HCT116 (cell line): ENCODE results near the gene ZACN. TPM values are rescaled to one million over a fixed set of nuclear protein-coding genes. Genes with fewer than 3 reads are reported as not detected.

Source experiments
- ATAC-seq: fragments of 200-7000 bp; cut with Tn5 transposase; 2 replicates; pipeline ENCODE4 v1.9.1; 2020; ENCODE audit warnings: mild to moderate bottlenecking, moderate library complexity
- BruUV-seq: library from RNA; stranded (reverse); fragments of 400-500 nt; replicated peaks from 2 replicates; lab custom pipeline; 2021; lab: Mats Ljungman, UMichigan
- CTCF ChIA-PET: fragments of 300-600 bp; sonication (Branson Sonifier 250); formaldehyde crosslinking; loops from one replicate; lab custom pipeline; 2021; ENCODE audit warnings: antibody characterized with exemption; lab: Charles Lee
- POLR2A ChIA-PET: fragments of 300-600, 350-600 bp; sonication (Branson Sonifier 250); formaldehyde crosslinking; loops from one replicate; lab custom pipeline; 2021; ENCODE audit warnings: antibody characterized with exemption; lab: Charles Lee
- RAD21 ChIA-PET, 2 experiments: fragments of 300-600 bp; sonication (Branson Sonifier 250); formaldehyde crosslinking; loops; one replicate each; lab custom pipeline; 2023; ENCODE audit warnings: low total read pairs in 2 of 2; ENCODE audit not compliant: uncharacterized antibody in 2 of 2, unreplicated experiment in 2 of 2, low non-redundant PET in 1 of 2; lab: Charles Lee
- DNase-seq: peaks from one replicate; pipeline ENCODE4 v3.0.0-alpha.2; 2010; ENCODE audit warnings: low read depth, low spot score
- H2AFZ ChIP-seq: fragments of 200-600 bp; shearing (Covaris generic), sonication (generic); 2 replicates; pipeline ENCODE4 v1.6.1; 2017; ENCODE audit warnings: low read depth, mixed run types, mixed read lengths, antibody characterized with exemption, low read length; ENCODE audit not compliant: poor library complexity, severe bottlenecking
- H3K27ac ChIP-seq: 2 replicates; pipeline ENCODE4 v1.5.1; 2012; ENCODE audit warnings: low read depth, low read length
- H3K27me3 ChIP-seq: fragments of 200-600 bp; sonication (generic); 2 replicates; pipeline ENCODE4 v1.6.1; 2016; ENCODE audit warnings: mixed run types, low read length, mixed read lengths; ENCODE audit not compliant: insufficient read depth
- H3K36me3 ChIP-seq, 2 experiments: fragments of 200-500 bp in 1 of 2; fragments of 200-600 bp in 1 of 2; sonication (Bioruptor generic) in 1 of 2; sonication (generic) in 1 of 2; 2 replicates each; pipeline versions ENCODE4 v1.5.1 to v1.6.1; 2014 to 2016; ENCODE audit warnings: low read length in 2 of 2, inconsistent platforms in 1 of 2, mixed read lengths in 1 of 2, mixed run types in 1 of 2; ENCODE audit not compliant: insufficient read depth in 2 of 2, control insufficient read depth in 1 of 2
- H3K4me1 ChIP-seq, 2 experiments: fragments of 200-600 bp in 1 of 2; sonication (generic) in 1 of 2; 2 replicates each; pipeline versions ENCODE4 v1.5.1 to v1.6.1; 2012 to 2017; ENCODE audit warnings: low read length in 2 of 2, inconsistent platforms in 1 of 2, mild to moderate bottlenecking in 1 of 2, mixed read lengths in 1 of 2, mixed run types in 1 of 2, moderate library complexity in 1 of 2; ENCODE audit not compliant: insufficient read depth in 2 of 2, control insufficient read depth in 1 of 2
- H3K4me2 ChIP-seq: fragments of 200-600 bp; sonication (generic); 2 replicates; pipeline ENCODE4 v1.6.1; 2017; ENCODE audit warnings: mixed run types, low read length, mixed read lengths
- H3K4me3 ChIP-seq, 2 experiments: fragments of 200-600 bp in 1 of 2; sonication (generic) in 1 of 2; replicated peaks in 1 of 2; 2 replicates each; pipeline ENCODE4 v1.5.1; 2011 to 2016; ENCODE audit warnings: low read length in 2 of 2, control low read depth in 1 of 2, low read depth in 1 of 2, mild to moderate bottlenecking in 1 of 2, mixed read lengths in 1 of 2, mixed run types in 1 of 2
- H3K79me2 ChIP-seq: fragments of 200-600 bp; sonication (generic); 2 replicates; pipeline ENCODE4 v1.6.1; 2017; ENCODE audit warnings: mild to moderate bottlenecking, mixed run types, low read length, moderate library complexity, mixed read lengths; ENCODE audit not compliant: insufficient read depth
- H3K9ac ChIP-seq: fragments of 200-600 bp; sonication (generic); 2 replicates; pipeline ENCODE4 v1.6.1; 2016; ENCODE audit warnings: low read length, mixed read lengths
- H3K9me2 ChIP-seq: fragments of 200-600 bp; sonication (generic), shearing (Covaris generic); 2 replicates; pipeline ENCODE4 v1.6.1; 2017; ENCODE audit warnings: mixed run types, mild to moderate bottlenecking, moderate library complexity; ENCODE audit not compliant: insufficient read depth
- H3K9me3 ChIP-seq, 2 experiments: fragments of 200-500 bp in 1 of 2; fragments of 200-600 bp in 1 of 2; sonication (Bioruptor generic) in 1 of 2; sonication (generic) in 1 of 2; 2 replicates each; pipeline ENCODE4 v1.6.1; 2014 to 2017; ENCODE audit warnings: low read length in 2 of 2, mixed read lengths in 2 of 2, inconsistent platforms in 1 of 2, low read depth in 1 of 2, mild to moderate bottlenecking in 1 of 2, mixed run types in 1 of 2, moderate library complexity in 1 of 2; ENCODE audit not compliant: control insufficient read depth in 1 of 2, insufficient read depth in 1 of 2
- H4K20me1 ChIP-seq: fragments of 200-600 bp; sonication (generic), shearing (Covaris generic); 2 replicates; pipeline ENCODE4 v1.6.1; 2017; ENCODE audit warnings: mixed run types, mild to moderate bottlenecking, moderate library complexity; ENCODE audit not compliant: insufficient read depth
- EZH2 ChIP-seq: fragments of 200-600 bp; sonication (generic); IDR thresholded peaks from 2 replicates; pipeline ENCODE4 v1.6.1; 2017; ENCODE audit warnings: antibody characterized with exemption, mixed run types
- FOSL1 ChIP-seq: IDR thresholded peaks from 2 replicates; pipeline ENCODE4 v1.6.1; 2012; ENCODE audit warnings: low read depth
- JUND ChIP-seq: IDR thresholded peaks from 2 replicates; pipeline ENCODE4 v1.6.1; 2012
- POLR2AphosphoS5 ChIP-seq: IDR thresholded peaks from 2 replicates; pipeline ENCODE4 v1.6.1; 2011; ENCODE audit warnings: mild to moderate bottlenecking, low read depth, low read length, moderate library complexity
- SP1 ChIP-seq: IDR thresholded peaks from 2 replicates; pipeline ENCODE4 v1.6.1; 2012; ENCODE audit warnings: low read depth
- intact Hi-C: fragments of 100-400 bp; cut with micrococcal nuclease; formaldehyde crosslinking; loops from 2 replicates; pipeline ENCODE4 v1.10.0; 2022
- total RNA-seq: library from RNA; stranded (reverse); gene quantifications from one replicate; pipeline ENCODE4 v1.2.1, GENCODE V29; 2021; ENCODE audit not compliant: unreplicated experiment
- TF ChIP-seq, protein P1 (sequence below): IDR thresholded peaks from 2 replicates; pipeline ENCODE4 v1.6.1; 2012; ENCODE audit warnings: low read depth
- TF ChIP-seq, protein P2 (sequence below), 3 experiments: fragments of 200-600 bp in 1 of 3; sonication (generic) in 1 of 3; IDR thresholded peaks in 2 of 3; conservative IDR thresholded peaks in 1 of 3; 2 replicates each; pipeline ENCODE4 v1.5.1; 2012 to 2017; ENCODE audit warnings: low read depth in 2 of 3, low read length in 2 of 3, antibody characterized with exemption in 1 of 3, borderline replicate concordance in 1 of 3, control low read depth in 1 of 3, mild to moderate bottlenecking in 1 of 3, mixed read lengths in 1 of 3, mixed run types in 1 of 3, moderate library complexity in 1 of 3; ENCODE audit not compliant: insufficient read depth in 1 of 3

Gene ZACN
- total RNA-seq, 1 experiment from 2014 or later, result not detected

DNA sequence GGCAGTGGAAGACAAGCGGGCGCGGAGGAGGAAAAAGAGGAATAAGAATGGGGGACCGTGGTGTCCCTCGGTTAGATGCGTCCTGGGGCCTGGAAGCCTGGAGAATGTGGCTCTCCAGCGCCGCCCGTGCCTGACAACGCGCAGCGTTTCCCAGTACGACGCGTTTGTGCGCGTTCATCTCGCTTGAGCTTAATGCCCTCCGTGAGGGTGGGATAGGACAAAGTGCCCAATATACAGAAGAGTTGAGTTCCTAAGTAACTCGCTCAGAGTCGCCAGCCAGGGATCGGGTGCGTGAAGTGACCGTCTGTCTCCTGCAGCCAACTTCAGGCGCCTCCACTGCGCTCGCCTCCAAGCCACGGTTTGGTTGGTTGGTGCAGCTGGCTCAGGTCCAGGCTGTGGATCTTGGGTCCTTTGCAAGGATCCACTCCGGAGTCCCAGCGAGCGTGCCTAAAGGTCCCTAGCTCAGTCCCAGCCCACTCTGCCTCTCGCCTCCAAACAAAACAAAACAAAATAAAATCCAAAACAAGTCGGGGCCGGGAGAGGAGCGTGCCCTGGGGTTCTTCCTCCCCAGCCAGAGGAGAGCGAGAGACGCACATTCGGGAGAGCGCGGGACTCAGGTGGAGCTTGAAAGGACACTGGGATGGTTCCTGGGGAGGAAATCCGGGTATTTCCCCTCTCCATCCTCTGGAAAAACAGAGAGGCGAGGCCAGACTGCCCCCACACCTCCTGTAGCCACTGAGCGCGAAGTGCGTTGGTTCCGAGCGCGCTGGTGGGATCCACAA lies 3.4 kb upstream of the ZACN start:
- H3K4me2 ChIP-seq, result no peak overlapping the region
- no peak for ATAC-seq
- peaks cover 8% of the 10 kb centered on the region; the same call in 1 of the 2 replicates for H3K27me3 ChIP-seq
- intact Hi-C loops, result no loop called here
- ChIA-PET CTCF (no interaction called here), RAD21 (no interaction called here), POLR2A (no interaction called here)
- H3K4me3 ChIP-seq, result no peak overlapping the region
- no peak overlapping the region for H3K9ac ChIP-seq
- TF ChIP-seq FOSL1 (no peak), POLR2AphosphoS5 (no peak), SP1 (no peak), JUND (no peak), EZH2 (no peak)
- TF ChIP-seq, protein P1, sequence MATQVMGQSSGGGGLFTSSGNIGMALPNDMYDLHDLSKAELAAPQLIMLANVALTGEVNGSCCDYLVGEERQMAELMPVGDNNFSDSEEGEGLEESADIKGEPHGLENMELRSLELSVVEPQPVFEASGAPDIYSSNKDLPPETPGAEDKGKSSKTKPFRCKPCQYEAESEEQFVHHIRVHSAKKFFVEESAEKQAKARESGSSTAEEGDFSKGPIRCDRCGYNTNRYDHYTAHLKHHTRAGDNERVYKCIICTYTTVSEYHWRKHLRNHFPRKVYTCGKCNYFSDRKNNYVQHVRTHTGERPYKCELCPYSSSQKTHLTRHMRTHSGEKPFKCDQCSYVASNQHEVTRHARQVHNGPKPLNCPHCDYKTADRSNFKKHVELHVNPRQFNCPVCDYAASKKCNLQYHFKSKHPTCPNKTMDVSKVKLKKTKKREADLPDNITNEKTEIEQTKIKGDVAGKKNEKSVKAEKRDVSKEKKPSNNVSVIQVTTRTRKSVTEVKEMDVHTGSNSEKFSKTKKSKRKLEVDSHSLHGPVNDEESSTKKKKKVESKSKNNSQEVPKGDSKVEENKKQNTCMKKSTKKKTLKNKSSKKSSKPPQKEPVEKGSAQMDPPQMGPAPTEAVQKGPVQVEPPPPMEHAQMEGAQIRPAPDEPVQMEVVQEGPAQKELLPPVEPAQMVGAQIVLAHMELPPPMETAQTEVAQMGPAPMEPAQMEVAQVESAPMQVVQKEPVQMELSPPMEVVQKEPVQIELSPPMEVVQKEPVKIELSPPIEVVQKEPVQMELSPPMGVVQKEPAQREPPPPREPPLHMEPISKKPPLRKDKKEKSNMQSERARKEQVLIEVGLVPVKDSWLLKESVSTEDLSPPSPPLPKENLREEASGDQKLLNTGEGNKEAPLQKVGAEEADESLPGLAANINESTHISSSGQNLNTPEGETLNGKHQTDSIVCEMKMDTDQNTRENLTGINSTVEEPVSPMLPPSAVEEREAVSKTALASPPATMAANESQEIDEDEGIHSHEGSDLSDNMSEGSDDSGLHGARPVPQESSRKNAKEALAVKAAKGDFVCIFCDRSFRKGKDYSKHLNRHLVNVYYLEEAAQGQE, result no peak
- TF ChIP-seq, protein P2, sequence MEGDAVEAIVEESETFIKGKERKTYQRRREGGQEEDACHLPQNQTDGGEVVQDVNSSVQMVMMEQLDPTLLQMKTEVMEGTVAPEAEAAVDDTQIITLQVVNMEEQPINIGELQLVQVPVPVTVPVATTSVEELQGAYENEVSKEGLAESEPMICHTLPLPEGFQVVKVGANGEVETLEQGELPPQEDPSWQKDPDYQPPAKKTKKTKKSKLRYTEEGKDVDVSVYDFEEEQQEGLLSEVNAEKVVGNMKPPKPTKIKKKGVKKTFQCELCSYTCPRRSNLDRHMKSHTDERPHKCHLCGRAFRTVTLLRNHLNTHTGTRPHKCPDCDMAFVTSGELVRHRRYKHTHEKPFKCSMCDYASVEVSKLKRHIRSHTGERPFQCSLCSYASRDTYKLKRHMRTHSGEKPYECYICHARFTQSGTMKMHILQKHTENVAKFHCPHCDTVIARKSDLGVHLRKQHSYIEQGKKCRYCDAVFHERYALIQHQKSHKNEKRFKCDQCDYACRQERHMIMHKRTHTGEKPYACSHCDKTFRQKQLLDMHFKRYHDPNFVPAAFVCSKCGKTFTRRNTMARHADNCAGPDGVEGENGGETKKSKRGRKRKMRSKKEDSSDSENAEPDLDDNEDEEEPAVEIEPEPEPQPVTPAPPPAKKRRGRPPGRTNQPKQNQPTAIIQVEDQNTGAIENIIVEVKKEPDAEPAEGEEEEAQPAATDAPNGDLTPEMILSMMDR (IDR thresholded peaks at IDR 0.05 in 2 of 3, conservative IDR thresholded peaks at IDR 0.05 in 1 of 3; ENCODE audit: borderline replicate concordance in 1 of 3, insufficient read depth in 1 of 3, low read depth in 2 of 3, low read length in 2 of 3), result no peak
- no peaks in the 10 kb centered on the region for H3K36me3 ChIP-seq
- H3K9me2 ChIP-seq, result no peaks in the 10 kb centered on the region
- H4K20me1 ChIP-seq, result no peaks in the 10 kb centered on the region; the same call in 1 of the 2 replicates
- DNase-seq, result no peak
- H3K27ac ChIP-seq, result no peak overlapping the region
- no TSS peak for BruUV-seq
- no peaks in the 10 kb centered on the region for H3K9me3 ChIP-seq
- no peak overlapping the region for H2AFZ ChIP-seq
- peaks cover 23% of the 10 kb centered on the region for H3K79me2 ChIP-seq
- H3K4me1 ChIP-seq, result peaks cover 11 to 18% of the 10 kb centered on the region in 2 experiments
